ENCODE measurements around the gene DPYD.

GRCh38 chr1:97739596-97740103 is 181.2 kb downstream of the DPYD start:
- no peak for TF ChIP-seq POLR2A (IDR thresholded peaks at IDR 0.05; ENCODE audit: low read length)
- TF ChIP-seq GATA1 (IDR thresholded peaks at IDR 0.05; ENCODE audit: low read depth, low read length): no peak
